ENCODE measurements around the gene VGLL4.
A peak's percentile ranks its signal among the peaks of the same experiment; 100 is the strongest.

Gene VGLL4

GRCh38 chr3:11634974-11635612, 8.6 kb downstream of the VGLL4 start:
- intact Hi-C loops (cut with DNase I), result no loop called here
- DNase-seq, result no peak

GRCh38 chr3:11634081-11634635, 9.6 kb downstream of the VGLL4 start:
- DNase-seq, result no peak
- intact Hi-C loops (cut with DNase I), result no loop called here

GRCh38 chr3:11632966-11633365, 10.7 kb downstream of the VGLL4 start:
- intact Hi-C loops (cut with DNase I), result no loop called here
- DNase-seq, result no peak

- intact Hi-C loops (cut with DNase I), result no loop called here
- DNase-seq, result no peak
Measured at GRCh38 chr3:11632564-11632963, 11.2 kb downstream of the VGLL4 start.

GRCh38 chr3:11631820-11632219, 11.9 kb downstream of the VGLL4 start:
- DNase-seq, result no peak
- intact Hi-C loops (cut with DNase I), result no loop called here

GRCh38 chr3:11629716-11630115, 14.0 kb downstream of the VGLL4 start:
- intact Hi-C loops (cut with DNase I), result no loop called here
- DNase-seq, result no peak

- intact Hi-C loops (cut with DNase I), result no loop called here
- no peak for DNase-seq
Measured at GRCh38 chr3:11627612-11628011, 16.1 kb downstream of the VGLL4 start.

- DNase-seq, result no peak
- intact Hi-C loops (cut with DNase I), result no loop called here
Measured at GRCh38 chr3:11626084-11626463, 17.6 kb downstream of the VGLL4 start.

- intact Hi-C loops (cut with DNase I), result no loop called here
- no peak for DNase-seq
Measured at GRCh38 chr3:11625376-11626083, 18.2 kb downstream of the VGLL4 start.

GRCh38 chr3:11624704-11625375, 18.9 kb downstream of the VGLL4 start:
- intact Hi-C loops (cut with DNase I), result no loop called here
- no peak for DNase-seq

GRCh38 chr3:11624161-11624560, 19.6 kb downstream of the VGLL4 start:
- intact Hi-C loops (cut with DNase I), result no loop called here
- DNase-seq, result no peak

- intact Hi-C loops (cut with DNase I), result no loop called here
- no peak for DNase-seq
Measured at GRCh38 chr3:11622586-11623550, 20.8 kb downstream of the VGLL4 start.

- intact Hi-C loops (cut with DNase I), result no loop called here
- no peak for DNase-seq
Measured at GRCh38 chr3:11621077-11621476, 22.6 kb downstream of the VGLL4 start.

GRCh38 chr3:11619946-11620652, 23.6 kb downstream of the VGLL4 start:
- intact Hi-C loops (cut with DNase I), result no loop called here
- no peak for DNase-seq

GRCh38 chr3:11619461-11619860, 24.3 kb downstream of the VGLL4 start:
- intact Hi-C loops (cut with DNase I), result no loop called here
- no peak for DNase-seq

GRCh38 chr3:11618904-11619303, 24.8 kb downstream of the VGLL4 start:
- intact Hi-C loops (cut with DNase I), result no loop called here
- DNase-seq, result no peak

- intact Hi-C loops (cut with DNase I), result no loop called here
- DNase-seq, result no peak
Measured at GRCh38 chr3:11616551-11616950, 27.2 kb downstream of the VGLL4 start.

GRCh38 chr3:11613851-11614487, 29.7 kb downstream of the VGLL4 start:
- DNase-seq, result peak in 19 of 42 donors; percentile 19 to 63 (median 44)
- intact Hi-C loops (cut with DNase I), result no loop called here
